A549 (cell line): Measurements from ENCODE around the gene IL10.

Experiments
- CBX2 ChIP-seq: fragments of 200-600 bp; sonication (generic); IDR thresholded peaks from 2 replicates; pipeline ENCODE4 v1.6.1; 2016; ENCODE audit warnings: low read depth, mild to moderate bottlenecking, borderline replicate concordance
- CTCF ChIP-seq: fragments of >200 bp; sonication (Bioruptor Twin); formaldehyde crosslinking; IDR thresholded peaks from 3 replicates; pipeline ENCODE4 v1.5.1; 2016
- RAD21 ChIP-seq, 2 experiments: fragments of >200 bp in 1 of 2; sonication (Bioruptor Twin) in 1 of 2; formaldehyde crosslinking in 1 of 2; IDR thresholded peaks in 1 of 2; conservative IDR thresholded peaks in 1 of 2; 2 replicates in 1 of 2; 3 replicates in 1 of 2; pipeline ENCODE4 v1.6.1; 2012 to 2018; ENCODE audit warnings: inconsistent platforms in 1 of 2

- TF ChIP-seq CTCF (no peak), CBX2 (no peak), RAD21 (conservative IDR thresholded peaks at IDR 0.05 in 1 of 2, IDR thresholded peaks at IDR 0.05 in 1 of 2) (no peak)
These were observed 5.7 kb upstream of the IL10 start for GRCh38 chr1:206778031-206778430.
